Measurements from ENCODE around the gene FAM98B.

Gene FAM98B

GRCh38 chr15:38463893-38464292 lies 10.0 kb downstream of the FAM98B start:
- no peak for DNase-seq

- no peak for DNase-seq
Measured at GRCh38 chr15:38464675-38465074, 10.7 kb downstream of the FAM98B start.

DNA sequence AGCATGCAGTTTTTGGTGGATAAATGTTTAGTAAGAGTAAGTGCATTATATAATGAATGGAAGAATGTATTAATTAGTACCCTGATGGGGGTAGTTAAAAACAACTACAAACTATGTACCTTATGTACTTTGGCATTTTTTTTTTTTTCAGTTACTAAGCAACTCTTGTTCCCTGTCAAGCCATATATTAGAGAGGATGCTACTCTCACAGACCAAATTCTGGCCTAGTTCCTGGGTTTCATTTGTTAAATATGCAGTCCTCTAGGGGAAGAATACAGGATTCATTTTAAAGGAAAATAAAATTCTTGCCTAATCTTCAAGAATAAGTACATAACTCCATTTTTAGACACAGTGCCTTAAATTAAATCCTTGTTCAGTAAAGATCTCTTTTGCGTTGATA lies 16.9 kb downstream of the FAM98B start:
- no peak for DNase-seq

DNA sequence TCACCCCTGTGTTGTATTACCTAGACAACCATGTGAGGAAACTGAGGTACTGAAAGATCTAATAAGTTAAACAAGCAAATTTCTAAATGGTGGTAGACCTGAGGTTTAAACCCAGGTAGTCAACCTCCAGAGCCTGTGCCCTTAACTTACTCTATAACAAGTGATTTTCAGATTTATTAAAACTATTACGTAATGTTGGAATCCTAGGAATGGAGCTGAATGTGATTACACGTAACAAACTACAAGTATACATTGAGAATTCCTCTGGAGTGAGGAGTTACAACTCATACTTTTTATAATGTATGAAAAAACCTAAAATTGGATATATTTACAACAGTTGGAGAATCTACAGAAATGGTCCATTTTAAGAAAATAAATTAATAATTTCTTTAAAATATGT lies 18.0 kb downstream of the FAM98B start:
- DNase-seq = no peak

DNA sequence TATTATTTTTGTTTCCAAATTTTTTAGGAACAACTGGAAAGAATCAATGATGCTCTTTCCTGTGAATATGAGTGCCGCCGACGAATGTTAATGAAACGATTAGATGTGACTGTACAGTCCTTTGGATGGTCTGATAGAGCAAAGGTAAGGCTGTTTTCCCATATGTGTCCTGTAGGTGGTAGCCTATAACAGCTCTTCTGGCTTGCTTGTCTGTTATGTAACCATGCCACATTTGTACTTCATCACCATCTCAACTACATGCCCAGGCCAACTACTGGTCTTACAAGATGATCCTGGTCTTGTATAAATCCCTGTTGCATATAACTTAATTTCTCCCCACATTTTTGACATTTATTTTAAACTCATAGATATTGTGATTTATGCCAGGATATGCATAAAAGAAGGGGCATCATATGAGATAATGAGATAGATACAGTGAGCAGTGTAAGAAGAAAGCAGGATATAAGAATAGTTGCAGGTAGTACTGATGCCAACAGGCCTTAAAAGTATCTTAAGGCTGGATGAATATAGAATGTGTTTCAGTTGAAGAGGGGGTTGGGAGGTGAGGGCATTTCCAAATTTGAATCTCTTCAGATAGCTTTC lies 20.3 kb downstream of the FAM98B start:
- no peak for DNase-seq

DNA sequence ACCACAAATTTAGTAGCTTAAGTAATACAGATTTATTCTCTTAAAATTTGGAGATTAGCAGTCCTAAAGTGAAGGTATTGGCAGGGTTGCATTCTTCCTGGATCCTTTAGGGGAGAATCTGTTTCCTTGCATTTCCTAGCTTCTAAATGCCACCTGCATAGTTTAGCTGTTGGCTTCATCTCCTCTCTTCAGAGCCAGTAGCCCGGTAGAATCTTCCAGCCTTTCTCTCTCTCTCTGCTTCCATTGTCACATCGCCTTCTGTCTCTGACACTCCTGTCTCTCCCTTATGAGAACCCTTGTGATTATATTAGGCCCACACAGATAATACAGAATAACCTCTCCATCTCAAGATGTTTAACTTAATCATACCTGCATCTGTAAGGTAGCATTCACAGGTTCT lies 21.4 kb downstream of the FAM98B start:
- DNase-seq = no peak

DNA sequence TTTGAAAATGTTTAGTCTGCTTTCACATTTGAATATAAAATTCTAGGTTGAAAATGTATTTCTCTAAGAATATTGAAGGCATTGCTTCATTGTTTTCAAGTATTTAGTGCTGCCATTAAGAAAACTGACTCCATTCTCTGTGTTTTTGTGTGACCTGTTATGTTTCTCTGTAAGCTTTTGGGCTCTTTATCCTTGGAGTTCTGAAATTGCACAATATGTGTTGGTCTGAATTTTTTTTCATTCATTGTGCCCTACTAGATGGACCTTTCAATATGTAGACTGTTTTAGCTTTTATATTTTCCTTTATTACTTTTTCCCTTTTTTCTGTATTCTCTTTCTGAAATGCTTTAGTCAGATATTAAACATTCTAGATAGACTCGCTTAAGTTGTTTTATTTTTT lies 22.2 kb downstream of the FAM98B start:
- DNase-seq = no peak

DNA sequence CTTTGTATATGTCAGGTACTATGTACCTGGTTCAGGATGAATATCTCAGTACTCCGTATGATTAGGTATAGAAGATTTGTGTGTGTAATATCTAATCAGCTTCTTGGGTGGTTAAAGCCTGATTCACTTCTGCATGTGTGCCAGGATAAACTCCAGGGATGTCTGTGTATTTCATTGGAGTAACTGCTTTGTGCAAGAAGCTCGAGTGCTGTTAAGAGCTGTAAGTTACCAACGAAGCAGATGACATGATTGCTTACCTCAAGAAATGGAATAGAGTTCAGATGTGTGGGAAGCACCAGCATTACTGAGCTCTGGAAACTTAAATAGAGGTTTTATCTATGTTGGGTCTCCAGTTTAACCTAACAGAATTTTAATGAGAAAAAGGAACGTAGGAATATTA lies 23.7 kb downstream of the FAM98B start:
- no peak for DNase-seq

DNA sequence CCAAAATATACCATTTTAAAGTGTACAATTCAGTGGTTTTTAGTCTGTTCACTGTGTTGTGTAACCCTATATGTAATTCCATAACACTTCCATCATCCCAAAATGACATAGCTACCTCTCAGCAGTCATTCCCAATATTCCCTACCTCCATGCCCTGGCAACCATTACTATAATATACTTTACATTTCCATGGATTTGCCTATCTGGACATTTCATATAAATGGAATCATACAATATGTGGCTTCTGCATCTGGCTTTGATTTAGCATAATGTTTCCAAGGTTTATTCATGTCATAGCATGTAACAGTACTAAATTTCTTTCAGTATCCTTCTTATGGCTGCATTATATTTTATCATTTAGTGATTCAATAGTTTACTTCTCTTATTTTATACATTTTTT lies 25.3 kb downstream of the FAM98B start:
- no peak for DNase-seq

DNA sequence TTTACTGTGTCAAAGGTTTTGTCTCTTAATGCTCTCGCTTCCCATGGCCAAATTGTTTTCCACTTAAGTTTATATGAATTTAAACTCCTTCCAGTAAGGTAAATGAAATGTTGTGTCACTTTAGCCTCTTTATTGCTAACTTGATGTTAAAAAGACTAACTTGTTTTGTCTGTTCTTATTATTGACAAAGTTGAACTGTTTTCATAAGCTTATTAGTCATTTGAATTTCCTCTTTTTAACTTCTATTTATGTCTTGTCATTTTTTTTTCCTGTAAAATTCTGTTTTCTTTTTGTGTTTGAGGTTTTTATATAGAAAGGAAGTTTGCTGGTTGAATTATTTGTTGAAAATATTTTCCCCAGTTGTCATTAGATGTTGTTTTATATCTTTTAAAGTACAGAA lies 25.8 kb downstream of the FAM98B start:
- DNase-seq = no peak

GRCh38 chr15:38481113-38481512 lies 27.2 kb downstream of the FAM98B start:
- DNase-seq = no peak

GRCh38 chr15:38481761-38482160 lies 27.8 kb downstream of the FAM98B start:
- DNase-seq = no peak

DNA sequence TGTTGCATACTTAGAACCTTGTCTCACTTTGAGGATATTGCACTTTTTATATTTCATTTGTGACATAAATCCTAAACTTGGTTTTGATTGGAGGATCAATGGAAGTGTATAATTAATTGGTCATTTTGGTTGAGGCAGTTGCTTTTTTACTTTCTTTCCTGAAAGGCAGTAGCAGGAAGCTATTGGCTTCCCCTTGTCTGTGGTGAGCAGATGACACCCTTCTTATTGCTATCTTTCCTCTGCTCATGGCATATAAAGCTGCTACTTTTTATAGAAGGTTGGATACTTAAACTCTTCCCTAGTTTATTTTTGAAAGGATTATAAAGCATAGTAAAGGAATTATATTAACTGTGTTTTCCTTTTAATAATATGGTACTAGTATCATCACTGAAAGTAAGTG lies 28.6 kb downstream of the FAM98B start:
- DNase-seq = no peak

GRCh38 chr15:38486936-38487335 lies 33.0 kb downstream of the FAM98B start:
- no peak for DNase-seq

- DNase-seq = no peak
Measured at GRCh38 chr15:38487378-38487777, 33.5 kb downstream of the FAM98B start.

DNA sequence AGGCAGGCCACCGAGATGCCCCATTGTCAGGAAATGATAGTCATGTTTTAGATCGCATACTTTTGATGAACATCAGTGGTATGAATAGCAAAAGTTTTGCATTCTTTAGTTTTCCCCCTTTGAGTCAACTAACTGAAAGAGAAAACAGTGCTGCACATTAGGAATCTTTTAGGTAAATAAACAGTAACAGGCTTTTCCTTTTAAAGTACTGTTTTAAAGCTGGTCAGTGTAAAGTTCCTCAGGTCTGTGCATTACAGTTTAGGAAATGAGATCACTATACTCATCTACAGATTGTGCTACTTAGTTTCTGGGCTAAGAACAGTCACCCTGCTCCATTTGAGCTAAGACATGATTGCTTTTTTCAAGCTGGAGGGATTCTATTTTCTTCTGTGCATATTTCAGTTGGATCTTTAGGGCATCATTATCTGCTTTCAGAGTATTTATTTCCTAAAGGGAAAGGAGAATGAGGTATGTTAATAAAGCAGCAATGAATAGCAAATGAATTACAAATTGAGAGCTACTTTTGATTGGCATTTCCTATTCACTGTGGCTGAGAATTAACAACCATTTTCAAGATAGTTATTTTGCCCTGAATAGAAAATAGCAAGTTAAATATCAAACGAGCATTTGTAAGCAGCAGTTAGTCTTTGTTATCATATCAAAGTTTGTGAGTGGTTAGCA lies 36.5 kb downstream of the FAM98B start:
- DNase-seq = no peak

- no peak for DNase-seq
Measured at GRCh38 chr15:38496151-38496550, 42.2 kb downstream of the FAM98B start.

- DNase-seq = no peak
Measured at GRCh38 chr15:38499651-38500050, 45.7 kb downstream of the FAM98B start.

DNA sequence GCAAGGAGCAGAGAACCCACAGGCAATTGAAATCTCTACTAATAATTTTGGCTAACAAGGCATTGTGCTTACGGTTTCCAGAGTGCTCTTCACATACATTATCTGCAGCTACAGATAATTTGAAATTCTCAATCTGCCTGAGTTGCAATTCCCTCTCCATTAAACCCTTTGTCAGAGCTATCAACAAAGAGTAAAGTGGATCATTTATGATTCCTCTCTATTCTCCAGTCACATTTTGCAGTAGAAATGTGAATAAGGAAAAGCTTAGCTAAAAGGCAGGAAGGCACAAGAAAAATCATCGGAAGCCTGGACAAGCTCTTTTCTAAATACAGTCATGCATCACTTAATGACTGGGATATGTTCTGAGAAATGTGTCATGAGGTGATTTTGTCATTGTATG lies 49.6 kb downstream of the FAM98B start:
- DNase-seq = no peak

DNA sequence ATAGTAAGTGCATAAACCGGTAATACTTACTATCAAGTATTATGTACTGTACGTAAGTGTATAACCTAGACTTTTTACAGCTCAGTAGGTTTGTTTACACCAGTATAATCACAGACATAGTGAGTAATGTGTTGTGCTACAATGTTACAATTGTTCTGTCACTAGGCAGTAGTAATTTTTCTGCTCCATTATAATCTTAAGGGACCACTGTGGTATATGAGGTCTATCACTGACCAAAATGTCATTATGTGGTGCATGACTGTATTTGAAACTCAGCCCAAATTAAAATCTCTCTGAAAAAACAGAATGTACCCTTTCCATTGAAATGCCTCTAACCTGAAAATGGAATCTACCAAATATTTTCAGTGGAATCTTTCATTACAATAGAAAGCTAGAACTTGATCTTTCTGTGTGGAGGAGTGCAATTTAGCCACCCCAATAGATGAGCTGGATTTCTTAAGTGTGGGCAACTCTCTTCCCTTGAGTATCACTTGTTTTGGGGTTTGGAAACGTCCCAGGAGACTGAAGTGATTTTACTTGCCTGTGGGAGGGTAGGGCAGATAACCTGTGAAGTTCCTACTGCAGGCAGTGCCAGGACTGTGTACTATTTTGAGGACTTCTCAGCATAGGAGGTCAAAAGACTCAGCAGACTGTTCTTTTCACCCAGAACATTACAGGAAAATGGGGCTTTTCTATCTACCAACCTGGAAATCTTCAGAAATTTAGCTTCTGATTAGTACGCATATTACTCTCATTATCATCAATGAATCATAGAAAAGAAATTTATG lies 50.9 kb downstream of the FAM98B start:
- DNase-seq = no peak

DNA sequence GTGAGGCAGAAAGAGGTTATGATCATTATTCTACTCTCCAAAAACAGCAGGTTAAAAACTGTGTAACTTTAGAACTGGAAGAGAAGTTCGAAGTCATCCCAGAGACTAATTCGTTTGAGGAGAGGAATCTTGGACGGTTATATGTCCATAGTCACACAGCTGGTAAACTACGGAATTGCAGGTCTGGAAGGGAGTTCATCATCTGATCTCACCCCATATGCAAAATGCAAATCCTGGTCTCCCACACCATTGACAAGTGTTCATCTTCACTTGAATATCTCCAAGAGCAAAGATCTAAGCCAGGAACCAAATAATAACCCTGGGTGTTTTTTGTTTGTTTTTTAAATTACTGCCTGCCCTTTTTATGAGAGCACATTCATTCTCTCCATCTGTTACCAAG lies 53.1 kb downstream of the FAM98B start:
- DNase-seq = no peak

DNA sequence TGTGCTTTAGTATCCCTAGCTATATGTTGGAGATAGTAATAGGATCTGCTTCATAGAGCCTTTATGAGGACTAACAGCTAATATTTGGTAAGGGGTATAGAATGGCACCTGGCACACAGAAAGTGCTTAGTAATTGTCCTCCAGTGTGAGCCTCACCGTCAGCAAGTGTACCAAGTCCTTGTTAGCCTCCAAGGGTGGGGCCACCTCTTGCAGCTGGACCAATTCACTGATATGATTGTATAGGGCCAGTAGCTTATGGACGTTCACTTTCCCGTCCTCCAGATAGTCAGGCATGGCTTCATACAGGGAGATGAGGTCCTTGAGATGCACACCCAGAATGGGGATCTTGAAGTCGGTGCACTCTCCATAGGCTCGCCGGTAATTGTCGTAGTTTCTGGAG lies 53.6 kb downstream of the FAM98B start:
- DNase-seq = no peak

GRCh38 chr15:38508647-38509046 lies 54.7 kb downstream of the FAM98B start:
- DNase-seq = no peak

- no peak for DNase-seq
Measured at GRCh38 chr15:38509152-38509551, 55.2 kb downstream of the FAM98B start.
